Osteoblast (primary cell): ENCODE data around the gene CHST11. TPM values are rescaled to one million over a fixed set of nuclear protein-coding genes. Genes with fewer than 3 reads are reported as not detected.
A peak's percentile ranks its signal among the peaks of the same experiment; 100 is the strongest.

Experiments
- DNase-seq: peaks from one replicate; pipeline ENCODE4 v3.0.0; 2011; ENCODE audit warnings: low spot score, mixed read lengths; ENCODE audit not compliant: insufficient read length; ENCODE audit errors: missing footprints
- H2AFZ ChIP-seq: 2 replicates; pipeline ENCODE4 v1.6.0; 2011; ENCODE audit warnings: mild to moderate bottlenecking, low read length
- H3K27ac ChIP-seq: 2 replicates; pipeline ENCODE4 v1.5.1; 2011; ENCODE audit warnings: mild to moderate bottlenecking, low read depth, low read length, moderate library complexity
- H3K27me3 ChIP-seq: 2 replicates; pipeline ENCODE4 v1.6.0; 2012; ENCODE audit warnings: mild to moderate bottlenecking, control low read depth, inconsistent platforms, low read length, moderate library complexity; ENCODE audit not compliant: insufficient read depth
- H3K36me3 ChIP-seq: 2 replicates; pipeline ENCODE4 v1.5.1; 2011; ENCODE audit warnings: mild to moderate bottlenecking, low read length, control low read depth, moderate library complexity; ENCODE audit not compliant: insufficient read depth
- H3K4me1 ChIP-seq: 2 replicates; pipeline ENCODE4 v1.5.1; 2011; ENCODE audit warnings: mild to moderate bottlenecking, low read length, control low read depth, moderate library complexity; ENCODE audit not compliant: insufficient read depth
- H3K4me2 ChIP-seq: 2 replicates; pipeline ENCODE4 v1.6.0; 2011; ENCODE audit warnings: mild to moderate bottlenecking, low read length; ENCODE audit not compliant: insufficient read depth
- H3K4me3 ChIP-seq: fragments of 200-600 bp; sonication (generic); 3 replicates; pipeline ENCODE4 v1.5.1; 2012; ENCODE audit warnings: mild to moderate bottlenecking, low read length, inconsistent platforms; ENCODE audit not compliant: insufficient read depth
- H3K79me2 ChIP-seq: 2 replicates; pipeline ENCODE4 v1.6.0; 2012; ENCODE audit warnings: mild to moderate bottlenecking, low read length, control low read depth, inconsistent platforms; ENCODE audit not compliant: insufficient read depth
- H3K9me3 ChIP-seq: 2 replicates; pipeline ENCODE4 v1.5.1; 2011; ENCODE audit warnings: low read depth, low read length, control low read depth
- H4K20me1 ChIP-seq: 2 replicates; pipeline ENCODE4 v1.6.0; 2012; ENCODE audit warnings: mild to moderate bottlenecking, low read length, control low read depth; ENCODE audit not compliant: insufficient read depth
- total RNA-seq: library from RNA; depleted of rRNA; stranded (reverse); fragments of >200 nt; gene quantifications from 2 replicates; pipeline ENCODE4 v1.2.3, GENCODE V29; 2012
- TF ChIP-seq, protein P1 (sequence below): IDR thresholded peaks from 2 replicates; pipeline ENCODE4 v1.5.1; 2011; ENCODE audit warnings: mild to moderate bottlenecking, low read depth, low read length, moderate library complexity; ENCODE audit errors: extremely low read depth

CHST11 gene
- total RNA-seq, 1 donor: 24.6 TPM

DNA sequence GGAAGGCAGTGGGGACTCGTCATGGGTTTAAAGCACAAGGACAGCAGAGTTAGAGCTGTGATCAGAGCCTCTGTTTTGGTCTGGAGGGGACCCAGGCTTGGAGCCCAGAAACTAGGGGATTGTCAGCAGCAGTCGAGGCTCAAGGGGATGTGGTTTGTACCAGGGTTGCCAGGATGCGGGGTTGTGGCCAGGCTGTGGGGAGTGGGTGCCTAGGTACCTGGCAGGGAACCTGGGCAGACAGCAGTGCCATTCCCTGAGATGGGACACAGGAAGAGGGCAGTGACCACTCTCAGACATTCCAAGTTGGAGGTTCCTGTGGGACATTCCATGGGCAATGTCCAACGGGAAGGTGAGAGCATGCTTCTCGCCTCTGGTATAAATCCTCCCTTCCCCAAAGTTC is 279.1 kb downstream of the CHST11 start:
- Histone ChIP-seq H3K27me3 (no peaks in the 10 kb centered on the region), H3K79me2 (no peaks in the 10 kb centered on the region), H3K27ac (no peak overlapping the region), H3K4me2 (peak overlapping the region; percentile 41), H3K36me3 (no peaks in the 10 kb centered on the region), H3K9me3 (no peaks in the 10 kb centered on the region), H4K20me1 (peaks cover 2% of the 10 kb centered on the region), H3K4me3 (no peak overlapping the region), H3K4me1 (peaks cover 10% of the 10 kb centered on the region), H2AFZ (peak overlapping the region; percentile 69)
- TF ChIP-seq, protein P1, sequence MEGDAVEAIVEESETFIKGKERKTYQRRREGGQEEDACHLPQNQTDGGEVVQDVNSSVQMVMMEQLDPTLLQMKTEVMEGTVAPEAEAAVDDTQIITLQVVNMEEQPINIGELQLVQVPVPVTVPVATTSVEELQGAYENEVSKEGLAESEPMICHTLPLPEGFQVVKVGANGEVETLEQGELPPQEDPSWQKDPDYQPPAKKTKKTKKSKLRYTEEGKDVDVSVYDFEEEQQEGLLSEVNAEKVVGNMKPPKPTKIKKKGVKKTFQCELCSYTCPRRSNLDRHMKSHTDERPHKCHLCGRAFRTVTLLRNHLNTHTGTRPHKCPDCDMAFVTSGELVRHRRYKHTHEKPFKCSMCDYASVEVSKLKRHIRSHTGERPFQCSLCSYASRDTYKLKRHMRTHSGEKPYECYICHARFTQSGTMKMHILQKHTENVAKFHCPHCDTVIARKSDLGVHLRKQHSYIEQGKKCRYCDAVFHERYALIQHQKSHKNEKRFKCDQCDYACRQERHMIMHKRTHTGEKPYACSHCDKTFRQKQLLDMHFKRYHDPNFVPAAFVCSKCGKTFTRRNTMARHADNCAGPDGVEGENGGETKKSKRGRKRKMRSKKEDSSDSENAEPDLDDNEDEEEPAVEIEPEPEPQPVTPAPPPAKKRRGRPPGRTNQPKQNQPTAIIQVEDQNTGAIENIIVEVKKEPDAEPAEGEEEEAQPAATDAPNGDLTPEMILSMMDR: no peak
- no peak for DNase-seq

DNA sequence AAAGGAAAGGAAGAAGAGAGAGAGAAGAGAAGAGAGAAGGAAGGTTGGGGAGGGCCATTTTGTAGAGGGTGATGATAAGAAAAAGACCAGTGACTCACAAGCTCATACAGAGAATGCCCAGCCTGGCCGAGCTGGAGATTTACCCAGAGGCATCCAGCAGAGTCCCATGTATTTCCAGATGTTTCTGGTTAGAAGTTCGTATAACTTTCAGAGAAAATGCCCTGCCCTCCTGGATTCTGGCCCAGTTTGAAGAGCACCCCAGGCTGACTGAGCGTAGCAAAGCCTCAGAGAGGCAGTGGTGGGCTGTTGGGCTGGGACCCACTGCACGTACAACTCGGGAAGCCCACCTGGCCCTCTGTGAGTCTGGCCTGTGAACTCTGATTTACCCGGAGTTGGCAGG is 279.6 kb downstream of the CHST11 start:
- H3K9me3 ChIP-seq: no peaks in the 10 kb centered on the region
- H3K27me3 ChIP-seq: no peaks in the 10 kb centered on the region
- H2AFZ ChIP-seq: peak overlapping the region; percentile 69
- peaks cover 2% of the 10 kb centered on the region for H4K20me1 ChIP-seq
- H3K27ac ChIP-seq: no peak overlapping the region
- TF ChIP-seq, protein P1: no peak
- H3K4me3 ChIP-seq: no peak overlapping the region
- no peaks in the 10 kb centered on the region for H3K36me3 ChIP-seq
- peak; percentile 97 for DNase-seq
- peak overlapping the region; percentile 41 for H3K4me2 ChIP-seq
- H3K79me2 ChIP-seq: no peaks in the 10 kb centered on the region
- peaks cover 10% of the 10 kb centered on the region for H3K4me1 ChIP-seq

DNA sequence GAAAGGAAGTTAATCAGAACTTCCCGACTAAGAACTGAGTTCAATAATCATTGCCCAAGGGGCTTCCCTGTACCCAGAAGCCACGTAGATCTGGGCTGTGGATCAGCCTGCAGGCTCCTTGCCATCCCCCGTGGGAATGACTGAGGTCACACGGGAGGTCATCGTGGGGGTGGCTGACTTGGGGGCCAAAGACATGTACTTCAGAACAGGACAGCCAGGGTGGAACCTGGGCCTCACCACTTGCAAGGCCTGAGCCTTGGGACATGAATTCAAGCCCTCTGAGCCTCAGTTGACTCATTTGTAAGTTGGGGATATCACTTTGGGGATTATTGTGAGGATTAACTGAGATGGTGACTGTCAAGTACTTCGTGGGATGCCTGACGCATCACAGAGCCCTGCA is 280.4 kb downstream of the CHST11 start:
- H3K27ac ChIP-seq: no peak overlapping the region
- DNase-seq: no peak
- H3K4me2 ChIP-seq: no peak overlapping the region
- H4K20me1 ChIP-seq: peaks cover 2% of the 10 kb centered on the region
- TF ChIP-seq, protein P1: no peak
- H2AFZ ChIP-seq: no peak overlapping the region
- no peaks in the 10 kb centered on the region for H3K79me2 ChIP-seq
- peaks cover 10% of the 10 kb centered on the region for H3K4me1 ChIP-seq
- no peaks in the 10 kb centered on the region for H3K9me3 ChIP-seq
- H3K36me3 ChIP-seq: no peaks in the 10 kb centered on the region
- H3K27me3 ChIP-seq: no peaks in the 10 kb centered on the region
- no peak overlapping the region for H3K4me3 ChIP-seq

DNA sequence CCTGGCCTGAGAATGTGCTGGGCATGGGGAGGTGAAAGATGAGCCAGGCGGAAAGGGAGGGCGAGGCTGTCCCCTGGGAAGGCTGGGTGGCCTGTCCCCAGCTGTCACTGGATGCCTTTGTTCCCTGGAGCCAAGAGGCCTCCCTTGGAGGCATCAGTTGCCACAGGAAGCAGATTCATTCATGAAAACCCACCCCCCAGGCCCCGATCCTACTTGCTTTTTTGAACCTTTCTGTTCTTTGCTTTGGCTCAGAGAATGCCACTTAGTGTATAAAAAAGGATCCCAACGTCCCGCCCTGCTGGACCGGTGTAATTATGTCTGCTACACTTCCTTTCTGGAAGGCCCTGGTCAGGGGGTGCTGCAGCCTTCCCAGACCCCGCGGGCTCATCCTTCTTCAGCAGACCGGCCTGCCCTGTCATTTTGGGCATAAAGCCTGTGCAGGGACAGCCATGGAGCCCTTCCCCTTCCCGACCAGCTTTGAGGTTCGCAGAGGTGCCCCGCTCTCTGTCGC is 281.1 kb downstream of the CHST11 start:
- TF ChIP-seq, protein P1: no peak
- H3K9me3 ChIP-seq: no peaks in the 10 kb centered on the region
- H4K20me1 ChIP-seq: peaks cover 2% of the 10 kb centered on the region
- no peak overlapping the region for H2AFZ ChIP-seq
- DNase-seq: no peak
- H3K4me2 ChIP-seq: no peak overlapping the region
- H3K4me3 ChIP-seq: no peak overlapping the region
- no peak overlapping the region for H3K27ac ChIP-seq
- no peaks in the 10 kb centered on the region for H3K36me3 ChIP-seq
- peaks cover 10% of the 10 kb centered on the region for H3K4me1 ChIP-seq
- no peaks in the 10 kb centered on the region for H3K79me2 ChIP-seq
- no peaks in the 10 kb centered on the region for H3K27me3 ChIP-seq
